ENCODE data around the gene TRIM60.
"Not testable (repeated sequence)": the region's sequence is repeated elsewhere in the genome, so short reads cannot be mapped to it uniquely, and the experiment has no call there.

The TRIM60 gene

GRCh38 chr4:165031436-165032211 is at the start of gene TRIM60:
TSS of gene TRIM60 (plus strand) at chr4:165031999. CDS start at chr4:165040073, 8,074 bp downstream.
- no peak within 1 kb of the TSS for H3K4me3 ChIP-seq (ENCODE audit: low read depth, low read length)
- POLR2A ChIA-PET, result no interaction called here

DNA sequence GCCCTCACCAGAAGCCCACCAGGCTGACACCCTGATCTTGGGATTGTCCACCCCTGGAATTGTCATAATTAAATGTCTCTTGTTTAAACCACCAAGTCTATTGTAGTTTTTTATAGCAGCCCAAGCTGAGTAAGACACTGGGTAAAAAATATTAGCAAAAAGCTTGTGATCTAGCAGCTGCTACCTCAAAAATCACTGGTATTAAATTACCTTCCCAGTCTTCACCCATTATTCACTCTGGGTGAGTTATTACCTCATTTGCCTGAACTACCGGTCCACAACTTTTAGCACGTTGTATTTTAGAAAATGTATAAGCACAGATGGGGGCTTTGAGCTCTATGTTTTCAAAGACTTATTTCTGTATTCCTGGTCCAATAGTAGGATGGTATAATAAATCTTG is 42.3 kb upstream of the TRIM60 start:
- TF ChIP-seq ZNF184 (tag by site-specific recombination; IDR thresholded peaks at IDR 0.05) (no peak), ZNF639 (tag by site-specific recombination; IDR thresholded peaks at IDR 0.05) (no peak), ZNF555 (tag by site-specific recombination; conservative IDR thresholded peaks at IDR 0.05) (no peak), SCRT2 (tag by site-specific recombination; IDR thresholded peaks at IDR 0.05) (no peak), PRDM4 (tag by site-specific recombination; IDR thresholded peaks at IDR 0.05) (no peak), ZNF155 (tag by site-specific recombination; IDR thresholded peaks at IDR 0.05) (no peak), ZNF521 (tag by site-specific recombination; IDR thresholded peaks at IDR 0.05) (no peak), MZF1 (tag by site-specific recombination; IDR thresholded peaks at IDR 0.05; ENCODE audit: borderline replicate concordance) (no peak), ZNF558 (tag by site-specific recombination; IDR thresholded peaks at IDR 0.05) (no peak), WT1 (tag by site-specific recombination; IDR thresholded peaks at IDR 0.05) (no peak)
- TF ChIP-seq, protein P1, sequence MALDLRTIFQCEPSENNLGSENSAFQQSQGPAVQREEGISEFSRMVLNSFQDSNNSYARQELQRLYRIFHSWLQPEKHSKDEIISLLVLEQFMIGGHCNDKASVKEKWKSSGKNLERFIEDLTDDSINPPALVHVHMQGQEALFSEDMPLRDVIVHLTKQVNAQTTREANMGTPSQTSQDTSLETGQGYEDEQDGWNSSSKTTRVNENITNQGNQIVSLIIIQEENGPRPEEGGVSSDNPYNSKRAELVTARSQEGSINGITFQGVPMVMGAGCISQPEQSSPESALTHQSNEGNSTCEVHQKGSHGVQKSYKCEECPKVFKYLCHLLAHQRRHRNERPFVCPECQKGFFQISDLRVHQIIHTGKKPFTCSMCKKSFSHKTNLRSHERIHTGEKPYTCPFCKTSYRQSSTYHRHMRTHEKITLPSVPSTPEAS (tag by site-specific recombination; IDR thresholded peaks at IDR 0.05), result no peak
- Histone ChIP-seq H3K4me1 (ENCODE audit: control insufficient read depth, insufficient read depth, low read length) (no peaks in the 10 kb centered on the region), H3K27ac (ENCODE audit: extremely low read depth, low read depth, low read length) (no peak overlapping the region), H3K4me3 (ENCODE audit: low read depth, low read length) (no peak overlapping the region), H3K9me3 (ENCODE audit: control insufficient read depth, insufficient read depth, low read depth, low read length) (no peaks in the 10 kb centered on the region), H3K36me3 (ENCODE audit: control insufficient read depth in 2 of 2, insufficient read depth in 1 of 2, low read length in 2 of 2) (no peaks in the 10 kb centered on the region)
- ChIA-PET POLR2A (no interaction called here), CTCF (no interaction called here)

More at GRCh38 chr4:165031436-165032211, at the start of gene TRIM60:
- TF ChIP-seq ZBTB1 (tag by site-specific recombination; IDR thresholded peaks at IDR 0.05), result no peak
- TF ChIP-seq ZBTB17 (tag by site-specific recombination; IDR thresholded peaks at IDR 0.05), result no peak
- no peak for TF ChIP-seq ZNF776 (tag by site-specific recombination; IDR thresholded peaks at IDR 0.05; ENCODE audit: borderline replicate concordance)
- TF ChIP-seq ZBTB7A (tag by site-specific recombination; IDR thresholded peaks at IDR 0.05; ENCODE audit: low read depth), result no peak
- TF ChIP-seq ZNF664 (tag by site-specific recombination; IDR thresholded peaks at IDR 0.05), result no peak
- no peak for TF ChIP-seq ZNF211 (tag by site-specific recombination; IDR thresholded peaks at IDR 0.05; ENCODE audit: low read depth)
- Histone ChIP-seq H3K4me1 (ENCODE audit: control insufficient read depth, insufficient read depth, low read length) (no peaks in the 10 kb centered on the region), H3K9me3 (ENCODE audit: control insufficient read depth, insufficient read depth, low read depth, low read length) (no peaks in the 10 kb centered on the region), H3K36me3 (ENCODE audit: control insufficient read depth in 2 of 2, insufficient read depth in 1 of 2, low read length in 2 of 2) (no peaks in the 10 kb centered on the region), H3K27ac (ENCODE audit: extremely low read depth, low read depth, low read length) (no peak within 1 kb of the TSS)
- CTCF ChIA-PET, result no interaction called here

GRCh38 chr4:164990786-164991185 is 41.0 kb upstream of the TRIM60 start:
- CTCF ChIA-PET; POLR2A ChIA-PET; H3K36me3 ChIP-seq (ENCODE audit: control insufficient read depth in 2 of 2, insufficient read depth in 1 of 2, low read length in 2 of 2): not testable (repeated sequence)

DNA sequence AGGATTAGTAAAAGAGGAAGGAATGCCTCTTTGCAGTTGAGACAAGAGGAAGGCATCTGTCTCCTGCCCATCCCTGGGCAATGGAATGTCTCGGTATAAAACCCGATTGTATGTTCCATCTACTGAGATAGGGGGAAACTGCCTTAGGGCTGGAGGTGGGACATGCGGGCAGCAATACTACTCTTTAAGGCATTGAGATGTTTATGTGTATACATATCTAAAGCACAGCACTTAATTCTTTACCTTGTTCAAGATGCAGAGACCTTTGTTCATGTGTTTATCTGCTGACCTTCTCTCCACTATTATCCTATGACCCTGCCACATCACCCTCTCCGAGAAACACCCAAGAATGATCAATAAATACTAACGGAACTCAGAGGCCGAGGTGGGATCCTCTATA is 35.7 kb upstream of the TRIM60 start:
- CTCF ChIA-PET, result interaction anchor here (0.9 to 1.2 kb wide), 3 partner anchors 215 to 228 kb away, joined by 3 to 7 read pairs (median 3); no protein-coding TSS in a partner anchor
- H3K9me3 ChIP-seq (ENCODE audit: control insufficient read depth, insufficient read depth, low read depth, low read length); POLR2A ChIA-PET; H3K36me3 ChIP-seq (ENCODE audit: control insufficient read depth in 2 of 2, insufficient read depth in 1 of 2, low read length in 2 of 2); H3K27ac ChIP-seq (ENCODE audit: extremely low read depth, low read depth, low read length); H3K4me1 ChIP-seq (ENCODE audit: control insufficient read depth, insufficient read depth, low read length); H3K4me3 ChIP-seq (ENCODE audit: low read depth, low read length): not testable (repeated sequence)

More at GRCh38 chr4:164990786-164991185, 41.0 kb upstream of the TRIM60 start:
- H3K27ac ChIP-seq (ENCODE audit: extremely low read depth, low read depth, low read length); H3K9me3 ChIP-seq (ENCODE audit: control insufficient read depth, insufficient read depth, low read depth, low read length); H3K4me3 ChIP-seq (ENCODE audit: low read depth, low read length); H3K4me1 ChIP-seq (ENCODE audit: control insufficient read depth, insufficient read depth, low read length): not testable (repeated sequence)
